Endothelial cell of umbilical vein (primary cell): ENCODE data around the gene EZH1.

Source experiments
- CTCF ChIP-seq, 2 donors: IDR thresholded peaks; 1 replicate in 1 of 2; 2 replicates in 1 of 2; pipeline ENCODE4 v1.5.1; 2011; ENCODE audit warnings: low read length in 2 of 2, mild to moderate bottlenecking in 2 of 2, moderate library complexity in 2 of 2, control low read depth in 1 of 2, inconsistent platforms in 1 of 2, low read depth in 1 of 2; ENCODE audit not compliant: insufficient read depth in 1 of 2; ENCODE audit errors: extremely low read depth in 1 of 2
- EZH2 ChIP-seq: IDR thresholded peaks from 2 replicates; pipeline ENCODE4 v1.6.1; 2012; ENCODE audit warnings: borderline replicate concordance, low read depth, mild to moderate bottlenecking, moderate library complexity, low read length, inconsistent platforms; ENCODE audit not compliant: severe bottlenecking
- POLR2A ChIP-seq: IDR thresholded peaks from 2 replicates; pipeline ENCODE4 v1.6.1; 2012; ENCODE audit warnings: low read depth, mild to moderate bottlenecking, control low read depth, low read length
- POLR2AphosphoS5 ChIP-seq: IDR thresholded peaks from 2 replicates; pipeline ENCODE4 v1.6.1; 2012; ENCODE audit warnings: low read depth, mild to moderate bottlenecking, control low read depth, low read length, moderate library complexity; ENCODE audit not compliant: insufficient read depth

DNA sequence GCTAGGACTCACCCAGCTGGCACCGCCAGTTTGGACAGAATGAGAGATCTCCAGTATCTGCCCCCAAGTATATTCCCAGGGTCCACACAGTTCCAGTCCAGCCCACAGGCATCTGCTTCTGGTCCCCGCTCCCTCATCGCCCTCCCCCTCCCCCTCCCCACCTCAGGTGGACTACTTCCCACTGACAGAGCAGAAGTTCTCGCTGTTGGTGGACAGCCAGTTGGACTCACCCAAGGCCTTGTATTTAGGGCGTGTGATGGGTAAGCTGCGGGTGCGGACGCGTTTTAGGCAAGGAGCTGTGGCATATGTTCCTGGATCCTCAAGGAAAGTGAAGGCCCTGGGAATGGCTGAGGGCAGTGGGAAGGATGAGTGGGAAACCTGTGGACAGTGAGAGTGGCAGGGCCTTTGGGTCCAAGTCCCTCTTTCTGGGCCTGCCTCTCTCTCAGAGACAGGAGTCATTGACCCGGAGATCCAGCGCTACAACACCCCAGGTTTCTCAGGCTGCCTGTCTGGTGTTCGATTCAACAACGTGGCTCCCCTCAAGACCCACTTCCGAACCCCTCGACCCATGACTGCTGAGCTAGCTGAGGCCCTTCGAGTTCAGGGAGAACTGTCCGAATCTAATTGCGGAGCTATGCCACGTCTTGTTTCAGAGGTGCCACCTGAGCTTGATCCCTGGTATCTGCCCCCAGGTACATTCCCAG, 47.6 kb downstream of the EZH1 start:
- no peak for TF ChIP-seq POLR2A
- no peak for TF ChIP-seq CTCF (IDR thresholded peaks at IDR 0.05; ENCODE audit: extremely low read depth in 1 of 2, insufficient read depth in 1 of 2, low read depth in 1 of 2, low read length in 2 of 2)
- no peak for TF ChIP-seq POLR2AphosphoS5
- no peak for TF ChIP-seq EZH2
